ENCODE results near the gene FOXC1.

DNA sequence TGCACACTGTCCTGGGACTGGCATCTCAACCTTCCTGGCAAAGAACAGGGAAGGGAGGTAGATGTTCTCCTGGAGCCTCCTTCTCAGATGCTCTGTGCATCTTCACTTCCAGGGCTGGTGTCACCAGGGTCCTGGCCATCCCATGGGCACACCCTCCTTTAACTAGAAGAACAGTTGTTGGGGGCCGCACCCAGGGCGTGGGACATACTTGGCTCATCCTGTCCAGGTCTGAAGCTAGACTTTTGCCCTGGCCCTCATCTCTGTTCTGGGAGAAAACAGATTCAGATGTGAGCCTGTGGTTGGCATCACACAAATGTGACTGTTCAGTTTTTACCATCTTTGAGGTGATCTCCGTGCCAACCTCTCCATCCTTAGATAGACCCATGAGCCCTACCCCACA lies 41.6 kb downstream of the FOXC1 start:
- TF ChIP-seq, protein P1, sequence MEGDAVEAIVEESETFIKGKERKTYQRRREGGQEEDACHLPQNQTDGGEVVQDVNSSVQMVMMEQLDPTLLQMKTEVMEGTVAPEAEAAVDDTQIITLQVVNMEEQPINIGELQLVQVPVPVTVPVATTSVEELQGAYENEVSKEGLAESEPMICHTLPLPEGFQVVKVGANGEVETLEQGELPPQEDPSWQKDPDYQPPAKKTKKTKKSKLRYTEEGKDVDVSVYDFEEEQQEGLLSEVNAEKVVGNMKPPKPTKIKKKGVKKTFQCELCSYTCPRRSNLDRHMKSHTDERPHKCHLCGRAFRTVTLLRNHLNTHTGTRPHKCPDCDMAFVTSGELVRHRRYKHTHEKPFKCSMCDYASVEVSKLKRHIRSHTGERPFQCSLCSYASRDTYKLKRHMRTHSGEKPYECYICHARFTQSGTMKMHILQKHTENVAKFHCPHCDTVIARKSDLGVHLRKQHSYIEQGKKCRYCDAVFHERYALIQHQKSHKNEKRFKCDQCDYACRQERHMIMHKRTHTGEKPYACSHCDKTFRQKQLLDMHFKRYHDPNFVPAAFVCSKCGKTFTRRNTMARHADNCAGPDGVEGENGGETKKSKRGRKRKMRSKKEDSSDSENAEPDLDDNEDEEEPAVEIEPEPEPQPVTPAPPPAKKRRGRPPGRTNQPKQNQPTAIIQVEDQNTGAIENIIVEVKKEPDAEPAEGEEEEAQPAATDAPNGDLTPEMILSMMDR (IDR thresholded peaks at IDR 0.05; ENCODE audit: low read depth, low read length, missing input control), result no peak
- no peak for TF ChIP-seq TAF1 (conservative IDR thresholded peaks at IDR 0.05)
